Loucy (cell line): ENCODE results near the gene FSIP1.

ENCODE experiments used
- EZH2phosphoT487 ChIP-seq: fragments of 200-600 bp; IDR thresholded peaks from 2 replicates; pipeline ENCODE4 v1.6.1; 2018; ENCODE audit warnings: antibody characterized with exemption, mild to moderate bottlenecking, moderate library complexity, borderline replicate concordance
- TF ChIP-seq, protein P1 (sequence below): fragments of 200-600 bp; sonication (generic); conservative IDR thresholded peaks from 2 replicates; pipeline ENCODE4 v1.5.1; 2014; ENCODE audit warnings: mild to moderate bottlenecking, antibody characterized with exemption, low read length

DNA sequence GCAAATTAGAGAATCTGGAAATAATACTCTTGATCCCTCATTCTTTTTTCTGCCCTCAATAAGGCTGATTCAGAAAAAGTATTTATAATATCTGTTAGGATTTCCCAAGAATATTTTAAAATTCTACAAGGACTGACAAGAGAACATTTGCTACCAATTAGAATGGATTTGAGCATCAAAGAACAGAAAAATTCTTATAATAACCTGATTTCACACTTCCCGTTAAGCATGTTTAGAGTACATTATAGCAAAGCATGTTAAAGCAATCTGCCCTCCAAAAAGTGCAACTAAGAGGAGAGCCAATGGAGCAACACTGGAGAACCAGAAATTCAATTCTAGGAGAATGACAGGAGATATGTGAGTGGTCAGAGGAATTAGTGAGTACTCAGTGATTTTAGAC, 144.6 kb downstream of the FSIP1 start:
- TF ChIP-seq, protein P1, sequence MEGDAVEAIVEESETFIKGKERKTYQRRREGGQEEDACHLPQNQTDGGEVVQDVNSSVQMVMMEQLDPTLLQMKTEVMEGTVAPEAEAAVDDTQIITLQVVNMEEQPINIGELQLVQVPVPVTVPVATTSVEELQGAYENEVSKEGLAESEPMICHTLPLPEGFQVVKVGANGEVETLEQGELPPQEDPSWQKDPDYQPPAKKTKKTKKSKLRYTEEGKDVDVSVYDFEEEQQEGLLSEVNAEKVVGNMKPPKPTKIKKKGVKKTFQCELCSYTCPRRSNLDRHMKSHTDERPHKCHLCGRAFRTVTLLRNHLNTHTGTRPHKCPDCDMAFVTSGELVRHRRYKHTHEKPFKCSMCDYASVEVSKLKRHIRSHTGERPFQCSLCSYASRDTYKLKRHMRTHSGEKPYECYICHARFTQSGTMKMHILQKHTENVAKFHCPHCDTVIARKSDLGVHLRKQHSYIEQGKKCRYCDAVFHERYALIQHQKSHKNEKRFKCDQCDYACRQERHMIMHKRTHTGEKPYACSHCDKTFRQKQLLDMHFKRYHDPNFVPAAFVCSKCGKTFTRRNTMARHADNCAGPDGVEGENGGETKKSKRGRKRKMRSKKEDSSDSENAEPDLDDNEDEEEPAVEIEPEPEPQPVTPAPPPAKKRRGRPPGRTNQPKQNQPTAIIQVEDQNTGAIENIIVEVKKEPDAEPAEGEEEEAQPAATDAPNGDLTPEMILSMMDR = no peak
- no peak for TF ChIP-seq EZH2phosphoT487
